Muscle layer of duodenum (tissue), 2 donors: ENCODE data around the gene MPPED2.

Source experiments
- H3K27ac ChIP-seq: one replicate; pipeline ENCODE4 v1.7.0; 2013; ENCODE audit warnings: mild to moderate bottlenecking, low read length
- H3K27me3 ChIP-seq: one replicate; pipeline ENCODE4 v1.7.0; 2013; ENCODE audit warnings: low read depth, mild to moderate bottlenecking, control low read depth, low read length
- H3K36me3 ChIP-seq, 2 donors: one replicate each; pipeline ENCODE4 v1.7.0; 2013; ENCODE audit warnings: low read length in 2 of 2, control low read depth in 1 of 2, mild to moderate bottlenecking in 1 of 2; ENCODE audit not compliant: insufficient read depth in 2 of 2, control insufficient read depth in 1 of 2
- H3K4me1 ChIP-seq, 2 donors: one replicate each; pipeline ENCODE4 v1.7.0; 2013; ENCODE audit warnings: low read length in 2 of 2, mild to moderate bottlenecking in 2 of 2, control low read depth in 1 of 2, moderate library complexity in 1 of 2; ENCODE audit not compliant: insufficient read depth in 2 of 2, control insufficient read depth in 1 of 2
- H3K4me3 ChIP-seq, 2 donors: one replicate each; pipeline ENCODE4 v1.7.0; 2013; ENCODE audit warnings: low read length in 2 of 2, low read depth in 1 of 2, mild to moderate bottlenecking in 1 of 2
- H3K9me3 ChIP-seq, 2 donors: one replicate each; pipeline ENCODE4 v1.7.0; 2013; ENCODE audit warnings: low read length in 2 of 2, control low read depth in 1 of 2, mild to moderate bottlenecking in 1 of 2; ENCODE audit not compliant: control insufficient read depth in 1 of 2
- donor health status: healthy.

MPPED2 gene

GRCh38 chr11:30412509-30412908 is 173.6 kb downstream of the MPPED2 start:
- Histone ChIP-seq H3K36me3 (no peaks in the 10 kb centered on the region), H3K9me3 (no peaks in the 10 kb centered on the region), H3K4me3 (no peak overlapping the region), H3K4me1 (no peaks in the 10 kb centered on the region), H3K27ac (no peak overlapping the region), H3K27me3 (no peaks in the 10 kb centered on the region)

- H3K27me3 ChIP-seq: no peaks in the 10 kb centered on the region
- no peak overlapping the region for H3K27ac ChIP-seq
- no peaks in the 10 kb centered on the region for H3K36me3 ChIP-seq
- H3K4me3 ChIP-seq: no peak overlapping the region
- H3K9me3 ChIP-seq: no peaks in the 10 kb centered on the region
- no peaks in the 10 kb centered on the region for H3K4me1 ChIP-seq
Measured at GRCh38 chr11:30411383-30411782, 174.8 kb downstream of the MPPED2 start.

DNA sequence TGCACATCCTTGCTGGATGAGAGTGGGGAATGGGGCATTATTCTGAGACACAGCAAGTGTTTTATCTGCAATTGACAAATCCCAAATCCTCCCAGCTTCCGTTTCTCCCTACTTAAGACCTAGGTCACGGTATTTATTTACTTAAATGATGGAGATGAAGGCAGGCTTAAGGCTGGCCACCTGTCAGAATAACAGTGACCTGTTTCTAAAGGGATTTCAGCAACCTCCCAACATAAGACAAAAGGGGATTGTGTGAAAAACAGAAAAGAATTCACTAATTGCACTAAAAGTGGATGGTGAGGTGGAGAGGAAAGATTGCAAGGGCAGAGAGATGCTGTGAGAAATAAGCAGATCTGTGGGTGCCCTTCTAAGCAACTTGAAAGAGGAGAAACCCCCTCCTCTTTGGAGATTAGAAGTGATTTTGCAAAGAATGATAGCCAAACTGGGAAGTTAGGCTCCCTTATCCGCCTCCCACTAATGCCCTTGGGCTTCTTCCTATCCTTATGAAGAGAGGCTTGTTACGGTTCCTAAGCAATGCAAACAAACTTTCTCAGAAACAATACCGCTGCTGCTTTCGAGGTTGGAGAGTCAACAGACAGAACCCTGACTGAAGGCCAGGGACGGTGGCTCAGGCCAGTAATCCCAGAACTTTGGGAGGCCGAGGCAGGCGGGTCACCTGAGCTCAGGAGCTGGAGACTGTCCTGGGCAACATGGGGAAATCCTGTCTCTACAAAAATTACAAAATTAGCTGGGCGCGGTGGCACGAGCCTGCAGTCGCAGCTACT is 179.0 kb downstream of the MPPED2 start:
- Histone ChIP-seq H3K4me1 (no peaks in the 10 kb centered on the region), H3K4me3 (no peak overlapping the region), H3K9me3 (no peaks in the 10 kb centered on the region), H3K36me3 (no peaks in the 10 kb centered on the region), H3K27me3 (no peaks in the 10 kb centered on the region), H3K27ac (no peak overlapping the region)

DNA sequence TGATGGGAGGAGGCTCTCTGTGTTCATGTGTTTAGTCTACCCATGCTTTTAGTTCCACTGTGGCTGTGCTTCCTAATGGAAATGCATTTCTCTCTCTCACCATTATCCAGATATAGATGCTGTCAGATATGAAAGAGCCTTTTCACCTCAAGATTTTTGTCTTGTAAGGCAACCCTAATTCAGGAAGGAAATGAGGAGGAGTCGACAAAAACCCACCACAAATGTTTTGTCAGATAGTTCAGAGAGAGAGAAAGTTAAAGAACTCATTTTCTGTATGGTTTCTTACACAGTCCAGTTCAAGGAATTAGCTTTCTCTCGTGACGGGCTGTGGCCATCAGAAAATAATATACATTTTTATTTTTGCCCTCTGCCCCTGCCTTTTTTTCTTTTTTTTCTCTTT is 180.8 kb downstream of the MPPED2 start:
- Histone ChIP-seq H3K27ac (no peak overlapping the region), H3K36me3 (no peaks in the 10 kb centered on the region), H3K4me3 (no peak overlapping the region), H3K4me1 (no peaks in the 10 kb centered on the region), H3K9me3 (no peaks in the 10 kb centered on the region), H3K27me3 (no peaks in the 10 kb centered on the region)

GRCh38 chr11:30404136-30404535 is 182.0 kb downstream of the MPPED2 start:
- Histone ChIP-seq H3K9me3 (no peaks in the 10 kb centered on the region), H3K4me3 (no peak overlapping the region), H3K27me3 (no peaks in the 10 kb centered on the region), H3K36me3 (no peaks in the 10 kb centered on the region), H3K4me1 (no peaks in the 10 kb centered on the region), H3K27ac (no peak overlapping the region)

DNA sequence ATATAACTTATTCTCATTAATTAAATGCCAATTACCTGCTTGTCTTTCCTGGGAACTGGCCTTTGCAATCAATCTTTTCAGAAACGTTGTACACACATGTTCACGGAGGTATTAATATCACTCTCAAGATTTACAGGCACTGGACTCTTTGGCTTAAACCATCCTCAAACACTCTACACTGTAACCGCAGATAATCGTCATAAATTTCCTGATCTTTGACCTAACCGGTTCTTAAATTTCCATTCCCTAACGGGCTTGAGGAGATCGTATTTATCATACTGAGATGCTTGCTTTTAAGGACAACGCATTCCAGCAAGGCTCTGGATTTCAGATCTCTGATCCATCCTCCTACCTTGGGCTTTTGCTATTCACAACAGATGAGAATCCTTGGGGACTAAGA is 190.4 kb downstream of the MPPED2 start:
- H3K9me3 ChIP-seq: no peaks in the 10 kb centered on the region
- H3K4me3 ChIP-seq: no peak overlapping the region
- no peaks in the 10 kb centered on the region for H3K27me3 ChIP-seq
- H3K27ac ChIP-seq: no peak overlapping the region
- no peaks in the 10 kb centered on the region for H3K36me3 ChIP-seq
- H3K4me1 ChIP-seq: peaks cover 7 to 18% of the 10 kb centered on the region in 2 donors

DNA sequence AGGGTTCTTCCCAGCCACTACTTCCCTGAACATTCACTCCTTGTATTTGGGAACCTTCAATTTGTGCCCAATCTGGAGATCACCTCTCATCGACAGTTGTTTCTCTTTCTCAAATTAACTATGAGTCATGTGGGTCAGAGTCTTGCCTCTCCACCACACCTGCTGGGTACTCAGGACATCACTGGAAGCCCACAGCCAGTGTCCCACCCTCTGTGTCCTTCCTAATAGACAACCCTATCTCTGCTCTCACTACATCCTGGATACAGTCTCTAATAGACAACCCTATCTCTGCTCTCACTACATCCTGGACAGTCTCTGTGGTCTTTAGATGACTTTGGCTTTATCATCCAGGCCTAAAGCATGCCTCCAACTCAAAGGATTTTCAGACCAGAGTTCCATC is 193.1 kb downstream of the MPPED2 start:
- Histone ChIP-seq H3K27ac (no peak overlapping the region), H3K36me3 (no peaks in the 10 kb centered on the region)

GRCh38 chr11:30392221-30392784 is 193.8 kb downstream of the MPPED2 start:
- H3K9me3 ChIP-seq: no peaks in the 10 kb centered on the region
- no peaks in the 10 kb centered on the region for H3K36me3 ChIP-seq
- H3K4me1 ChIP-seq: peaks cover 7 to 18% of the 10 kb centered on the region in 2 donors
- H3K27ac ChIP-seq: no peak overlapping the region
- no peaks in the 10 kb centered on the region for H3K27me3 ChIP-seq
- no peak overlapping the region for H3K4me3 ChIP-seq

More for the DNA sequence above, 193.1 kb downstream of the MPPED2 start:
- Histone ChIP-seq H3K27me3 (no peaks in the 10 kb centered on the region), H3K4me1 (peaks cover 7 to 18% of the 10 kb centered on the region in 2 donors), H3K9me3 (no peaks in the 10 kb centered on the region), H3K4me3 (no peak overlapping the region)

DNA sequence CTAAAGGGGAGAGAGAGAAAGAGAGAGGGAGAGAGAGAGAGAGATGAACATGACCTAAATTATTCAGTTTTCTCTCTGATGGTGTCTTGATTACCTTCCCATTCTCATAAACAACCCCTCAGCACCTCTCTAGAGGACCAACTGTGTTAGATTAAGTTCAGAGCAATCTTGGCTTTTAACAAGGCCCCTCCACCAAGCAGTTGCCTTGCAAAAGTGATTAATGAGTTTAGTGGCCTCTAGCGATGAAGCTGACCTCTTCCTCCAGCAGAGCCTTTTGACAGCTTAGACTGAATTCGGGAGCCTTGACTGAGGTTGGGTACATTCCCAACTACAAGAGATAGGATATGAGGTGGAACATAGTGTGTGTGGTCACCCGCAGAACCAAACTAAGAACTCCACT is 197.2 kb downstream of the MPPED2 start:
- no peaks in the 10 kb centered on the region for H3K36me3 ChIP-seq
- H3K27ac ChIP-seq: no peak overlapping the region
- no peaks in the 10 kb centered on the region for H3K27me3 ChIP-seq
- H3K4me3 ChIP-seq: no peak overlapping the region
- H3K4me1 ChIP-seq: peaks cover 7 to 10% of the 10 kb centered on the region in 2 donors
- H3K9me3 ChIP-seq: no peaks in the 10 kb centered on the region

DNA sequence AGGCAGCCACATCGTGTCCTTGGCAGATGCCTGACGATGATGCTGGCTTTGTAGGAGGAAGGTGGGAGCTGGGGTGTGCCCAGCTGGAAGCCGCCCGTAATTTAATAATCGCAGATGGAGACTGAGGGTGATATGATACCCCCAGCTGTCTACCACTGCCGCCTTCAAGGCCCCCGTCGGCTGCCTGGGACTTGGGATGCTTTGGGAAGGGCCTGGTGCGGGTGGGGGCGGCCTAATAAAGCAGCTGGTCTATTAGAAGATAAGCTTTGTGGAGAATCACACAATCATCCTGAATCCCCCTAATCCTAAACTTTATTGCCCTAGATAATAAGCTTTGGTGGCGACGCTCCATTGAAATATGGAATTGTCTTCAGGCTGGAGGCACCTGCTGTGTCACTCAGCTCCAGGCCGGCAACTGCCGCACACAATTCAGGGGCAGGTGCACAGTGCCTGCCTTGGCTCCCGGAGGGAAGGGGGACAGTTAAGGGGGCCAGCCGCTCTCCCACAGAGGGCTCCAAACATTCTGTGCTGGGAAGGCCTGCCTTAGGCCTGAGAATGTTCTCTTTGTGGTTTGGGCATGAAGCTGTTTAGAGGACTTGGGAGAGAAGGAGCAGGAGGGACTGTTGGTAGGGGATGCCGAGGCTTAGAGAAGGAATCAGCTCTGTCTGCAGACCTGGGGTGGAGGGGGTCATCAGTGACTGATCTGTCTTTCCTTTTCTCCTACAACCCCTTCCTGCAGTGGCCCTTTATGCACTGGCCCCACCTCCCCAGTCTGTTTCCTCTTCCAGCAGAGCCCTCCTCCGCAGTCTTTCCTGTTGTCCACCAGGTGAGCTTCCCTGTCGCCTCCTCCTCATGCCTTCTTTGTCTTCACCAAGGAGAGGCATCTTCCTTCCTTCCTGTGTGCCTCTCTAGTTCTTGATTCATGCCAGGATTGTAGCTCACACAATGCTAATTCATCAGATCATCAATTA is 198.0 kb downstream of the MPPED2 start:
- no peaks in the 10 kb centered on the region for H3K9me3 ChIP-seq
- H3K4me3 ChIP-seq: no peak overlapping the region
- H3K4me1 ChIP-seq: peaks cover 7 to 10% of the 10 kb centered on the region in 2 donors
- no peak overlapping the region for H3K27ac ChIP-seq
- no peaks in the 10 kb centered on the region for H3K27me3 ChIP-seq
- H3K36me3 ChIP-seq: no peaks in the 10 kb centered on the region

GRCh38 chr11:30381879-30382278 is 204.3 kb downstream of the MPPED2 start:
- Histone ChIP-seq H3K36me3 (no peaks in the 10 kb centered on the region), H3K27ac (no peak overlapping the region), H3K4me1 (no peaks in the 10 kb centered on the region), H3K4me3 (no peak overlapping the region), H3K9me3 (no peaks in the 10 kb centered on the region), H3K27me3 (no peaks in the 10 kb centered on the region)
